A204.1 (cell line): ENCODE measurements around the gene GDF7.

Experiments used
- FAIRE-seq: peaks from 2 replicates; lab custom pipeline; 2012; peaks lifted over from hg19 to GRCh38; lab: Jason Lieb, UNC

GDF7 gene

GRCh38 chr2:20629181-20629580 is 37.8 kb upstream of the GDF7 start:
- FAIRE-seq, result no peak

- no peak for FAIRE-seq
Measured at GRCh38 chr2:20629581-20630171, 37.3 kb upstream of the GDF7 start.

- no peak for FAIRE-seq
Measured at GRCh38 chr2:20630967-20631366, 36.0 kb upstream of the GDF7 start.

- no peak for FAIRE-seq
Measured at GRCh38 chr2:20631617-20632307, 35.2 kb upstream of the GDF7 start.

- FAIRE-seq, result no peak
Measured at GRCh38 chr2:20632446-20632990, 34.4 kb upstream of the GDF7 start.

- no peak for FAIRE-seq
Measured at GRCh38 chr2:20633001-20633400, 33.9 kb upstream of the GDF7 start.

- no peak for FAIRE-seq
Measured at GRCh38 chr2:20633794-20634506, 33.0 kb upstream of the GDF7 start.

- FAIRE-seq, result no peak
Measured at GRCh38 chr2:20634507-20635112, 32.3 kb upstream of the GDF7 start.

- no peak for FAIRE-seq
Measured at GRCh38 chr2:20635113-20635510, 31.8 kb upstream of the GDF7 start.

GRCh38 chr2:20635675-20636584 is 31.0 kb upstream of the GDF7 start:
- FAIRE-seq, result no peak

- FAIRE-seq, result no peak
Measured at GRCh38 chr2:20637147-20637546, 29.8 kb upstream of the GDF7 start.

- FAIRE-seq, result no peak
Measured at GRCh38 chr2:20638014-20638413, 28.9 kb upstream of the GDF7 start.

GRCh38 chr2:20638646-20639430 is 28.1 kb upstream of the GDF7 start:
- FAIRE-seq, result no peak

- FAIRE-seq, result no peak
Measured at GRCh38 chr2:20640411-20641122, 26.4 kb upstream of the GDF7 start.

GRCh38 chr2:20641123-20641985 is 25.6 kb upstream of the GDF7 start:
- FAIRE-seq, result no peak

GRCh38 chr2:20642055-20642971 is 24.6 kb upstream of the GDF7 start:
- no peak for FAIRE-seq

- no peak for FAIRE-seq
Measured at GRCh38 chr2:20643060-20643459, 23.9 kb upstream of the GDF7 start.

GRCh38 chr2:20643826-20644225 is 23.1 kb upstream of the GDF7 start:
- no peak for FAIRE-seq
